HepG2 (cell line): Measurements from ENCODE around the gene KAT6B. TPM values are rescaled to one million over a fixed set of nuclear protein-coding genes. Genes with fewer than 3 reads are reported as not detected.
A peak's percentile ranks its signal among the peaks of the same experiment; 100 is the strongest.

ENCODE experiments used
- DMAP1 ChIP-seq: IDR thresholded peaks from 2 replicates; pipeline ENCODE4 v1.6.1; 2016
- DRAP1 ChIP-seq: IDR thresholded peaks from 2 replicates; pipeline ENCODE4 v1.6.1; 2016; ENCODE audit warnings: missing genetic modification reagents, missing compliant biosample characterization
- KAT8 ChIP-seq: IDR thresholded peaks from 2 replicates; pipeline ENCODE4 v1.6.1; 2016; ENCODE audit warnings: missing genetic modification reagents, missing compliant biosample characterization
- MAFG ChIP-seq: sonication (generic); formaldehyde crosslinking; IDR thresholded peaks from 2 replicates; pipeline ENCODE4 v1.5.1; 2020; ENCODE audit warnings: mild to moderate bottlenecking, missing genetic modification reagents
- PRDM10 ChIP-seq: sonication (generic); formaldehyde crosslinking; IDR thresholded peaks from 2 replicates; pipeline ENCODE4 v1.4.0; 2020; ENCODE audit warnings: low read depth, missing genetic modification reagents
- USF2 ChIP-seq, 2 experiments: sonication (generic) in 1 of 2; formaldehyde crosslinking in 1 of 2; IDR thresholded peaks; 2 replicates each; pipeline versions ENCODE4 v1.5.1 to v1.6.1; 2011 to 2020; ENCODE audit warnings: borderline replicate concordance in 1 of 2, low read depth in 1 of 2, low read length in 1 of 2, mild to moderate bottlenecking in 1 of 2, missing genetic modification reagents in 1 of 2, moderate library complexity in 1 of 2
- ZNF572 ChIP-seq: sonication (generic); formaldehyde crosslinking; IDR thresholded peaks from 2 replicates; pipeline ENCODE4 v1.5.1; 2020; ENCODE audit warnings: mild to moderate bottlenecking, missing genetic modification reagents
- ZUFSP ChIP-seq: sonication (generic); formaldehyde crosslinking; IDR thresholded peaks from 2 replicates; pipeline ENCODE4 v1.9.0; 2021; ENCODE audit warnings: missing genetic modification reagents, mild to moderate bottlenecking, borderline replicate concordance
- polyA plus RNA-seq, 8 experiments: library from polyadenylated mRNA; depleted of rRNA in 3 of 8; stranded (reverse) in 7 of 8; unstranded in 1 of 8; fragments of >200 nt; fragmentation: Illumina TruSeq in 4 of 8; extraction: Trizol in 4 of 8; gene quantifications; 2 replicates each; pipeline versions ENCODE4 v1.2.1 to v1.2.3, GENCODE V29; 2011 to 2016; ENCODE audit warnings: low read depth in 4 of 8, missing spikeins in 1 of 8, mixed read lengths in 1 of 8; ENCODE audit not compliant: insufficient read depth in 1 of 8
- total RNA-seq, 5 experiments: library from RNA; depleted of rRNA; stranded (reverse); fragments of >200 nt; fragmentation: Illumina TruSeq; extraction: Trizol; gene quantifications; 2 replicates each; pipeline ENCODE4 v1.2.3, GENCODE V29; 2016; ENCODE audit warnings: low read depth in 1 of 5
- TF ChIP-seq, protein P1 (sequence below): sonication (generic); formaldehyde crosslinking; IDR thresholded peaks from 2 replicates; pipeline ENCODE4 v1.4.0; 2020; ENCODE audit warnings: missing genetic modification reagents, borderline replicate concordance
- TF ChIP-seq, protein P2 (sequence below): sonication (generic); formaldehyde crosslinking; IDR thresholded peaks from 2 replicates; pipeline ENCODE4 v1.5.0; 2020; ENCODE audit warnings: mild to moderate bottlenecking, missing genetic modification reagents

The KAT6B gene
- total and polyA plus RNA-seq, 2 of the 13 experiments (the other 11 are each of a cell fraction or from before 2014, with no cell fraction given) = 3.0 to 9.5 TPM

DNA sequence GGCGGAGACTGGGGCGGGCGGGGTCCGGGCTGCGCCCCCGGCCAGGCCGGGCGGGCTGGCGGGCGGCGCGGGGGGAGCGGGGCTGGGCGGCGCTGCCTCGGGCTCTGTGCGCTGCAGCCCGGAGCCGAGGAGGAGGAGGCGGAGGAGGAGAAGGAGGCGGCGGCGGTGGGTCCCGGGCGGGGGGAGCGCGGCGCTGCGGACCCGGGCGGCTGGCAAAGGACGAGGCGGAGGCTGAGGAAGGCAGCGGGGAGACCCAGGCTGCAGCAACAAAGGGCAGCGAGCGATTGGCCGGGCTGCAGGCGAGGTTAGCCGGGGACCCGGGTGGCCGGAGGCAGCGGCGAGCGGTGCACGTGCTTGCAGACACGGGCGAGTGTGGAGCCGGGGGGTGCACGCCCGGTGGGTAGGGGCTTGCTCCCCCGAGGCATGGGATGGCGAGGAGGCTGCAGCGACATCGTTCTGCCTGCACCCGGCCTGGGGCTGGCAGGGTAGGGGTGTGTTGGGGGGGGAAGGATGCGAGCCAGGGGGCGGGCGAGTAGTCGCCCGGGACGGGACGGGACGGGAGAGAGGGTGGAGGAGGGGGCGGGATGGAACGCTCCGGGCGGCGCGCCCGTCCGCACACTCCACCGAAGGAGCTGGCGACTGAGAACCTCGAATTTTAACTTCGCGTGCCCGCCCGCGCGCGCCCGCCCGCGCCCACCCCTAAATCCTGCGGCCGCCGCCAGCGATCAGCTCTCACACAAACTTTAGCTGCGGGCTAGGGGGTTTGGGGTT lies 844 bp upstream of the KAT6B start (continued):
- TF ChIP-seq DMAP1 (CRISPR knock-in tag) (peak; percentile 51; the same call in 1 of the 2 replicates), ZUFSP (no peak), USF2 (IDR thresholded peaks at IDR 0.05; ENCODE audit: low read depth, low read length) (no peak), USF2 (CRISPR knock-in tag; IDR thresholded peaks at IDR 0.05; ENCODE audit: borderline replicate concordance) (no peak), PRDM10 (no peak), DRAP1 (CRISPR knock-in tag) (no peak), ZNF572 (CRISPR knock-in tag) (no peak), MAFG (CRISPR knock-in tag) (no peak), KAT8 (CRISPR knock-in tag) (0 out of 2 replicates have a peak, but pooled peaks have one; percentile 6)
- TF ChIP-seq, protein P1, sequence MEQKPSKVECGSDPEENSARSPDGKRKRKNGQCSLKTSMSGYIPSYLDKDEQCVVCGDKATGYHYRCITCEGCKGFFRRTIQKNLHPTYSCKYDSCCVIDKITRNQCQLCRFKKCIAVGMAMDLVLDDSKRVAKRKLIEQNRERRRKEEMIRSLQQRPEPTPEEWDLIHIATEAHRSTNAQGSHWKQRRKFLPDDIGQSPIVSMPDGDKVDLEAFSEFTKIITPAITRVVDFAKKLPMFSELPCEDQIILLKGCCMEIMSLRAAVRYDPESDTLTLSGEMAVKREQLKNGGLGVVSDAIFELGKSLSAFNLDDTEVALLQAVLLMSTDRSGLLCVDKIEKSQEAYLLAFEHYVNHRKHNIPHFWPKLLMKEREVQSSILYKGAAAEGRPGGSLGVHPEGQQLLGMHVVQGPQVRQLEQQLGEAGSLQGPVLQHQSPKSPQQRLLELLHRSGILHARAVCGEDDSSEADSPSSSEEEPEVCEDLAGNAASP (CRISPR knock-in tag) = peak; percentile 42; the same call in 1 of the 2 replicates
- TF ChIP-seq, protein P2, sequence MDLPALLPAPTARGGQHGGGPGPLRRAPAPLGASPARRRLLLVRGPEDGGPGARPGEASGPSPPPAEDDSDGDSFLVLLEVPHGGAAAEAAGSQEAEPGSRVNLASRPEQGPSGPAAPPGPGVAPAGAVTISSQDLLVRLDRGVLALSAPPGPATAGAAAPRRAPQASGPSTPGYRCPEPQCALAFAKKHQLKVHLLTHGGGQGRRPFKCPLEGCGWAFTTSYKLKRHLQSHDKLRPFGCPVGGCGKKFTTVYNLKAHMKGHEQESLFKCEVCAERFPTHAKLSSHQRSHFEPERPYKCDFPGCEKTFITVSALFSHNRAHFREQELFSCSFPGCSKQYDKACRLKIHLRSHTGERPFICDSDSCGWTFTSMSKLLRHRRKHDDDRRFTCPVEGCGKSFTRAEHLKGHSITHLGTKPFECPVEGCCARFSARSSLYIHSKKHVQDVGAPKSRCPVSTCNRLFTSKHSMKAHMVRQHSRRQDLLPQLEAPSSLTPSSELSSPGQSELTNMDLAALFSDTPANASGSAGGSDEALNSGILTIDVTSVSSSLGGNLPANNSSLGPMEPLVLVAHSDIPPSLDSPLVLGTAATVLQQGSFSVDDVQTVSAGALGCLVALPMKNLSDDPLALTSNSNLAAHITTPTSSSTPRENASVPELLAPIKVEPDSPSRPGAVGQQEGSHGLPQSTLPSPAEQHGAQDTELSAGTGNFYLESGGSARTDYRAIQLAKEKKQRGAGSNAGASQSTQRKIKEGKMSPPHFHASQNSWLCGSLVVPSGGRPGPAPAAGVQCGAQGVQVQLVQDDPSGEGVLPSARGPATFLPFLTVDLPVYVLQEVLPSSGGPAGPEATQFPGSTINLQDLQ = no peak; the same call in 1 of the 2 replicates
